DND-41 (cell line): ENCODE data around the gene TMEM63B.

Experiments used
- ATAC-seq: fragments of 200-7000 bp; cut with Tn5 transposase; 3 replicates; pipeline ENCODE4 v1.9.1; 2021; ENCODE audit warnings: low read depth; ENCODE audit not compliant: insufficient read depth
- DNase-seq: peaks from one replicate; pipeline ENCODE4 v3.0.0-alpha.2; 2020
- H2AFZ ChIP-seq: 2 replicates; pipeline ENCODE4 v1.6.0; 2012; ENCODE audit warnings: low read depth, low read length
- H3K27ac ChIP-seq: 2 replicates; pipeline ENCODE4 v1.5.1; 2012; ENCODE audit warnings: low read length, inconsistent platforms
- H3K27me3 ChIP-seq: fragments of 200-600 bp; sonication (generic); 2 replicates; pipeline ENCODE4 v1.6.0; 2012; ENCODE audit warnings: low read length, mild to moderate bottlenecking, inconsistent platforms; ENCODE audit not compliant: insufficient read depth, poor library complexity
- H3K36me3 ChIP-seq: 2 replicates; pipeline ENCODE4 v1.5.1; 2012; ENCODE audit warnings: low read length, inconsistent platforms; ENCODE audit not compliant: insufficient read depth
- H3K4me1 ChIP-seq: 2 replicates; pipeline ENCODE4 v1.5.1; 2012; ENCODE audit warnings: mild to moderate bottlenecking, low read length; ENCODE audit not compliant: insufficient read depth
- H3K4me2 ChIP-seq: 2 replicates; pipeline ENCODE4 v1.6.0; 2012; ENCODE audit warnings: mild to moderate bottlenecking, moderate library complexity, low read length, inconsistent platforms; ENCODE audit not compliant: insufficient read depth
- H3K4me3 ChIP-seq, 2 experiments: fragments of 200-600 bp in 1 of 2; shearing (Covaris generic) in 1 of 2; 2 replicates each; pipeline ENCODE4 v1.5.1; 2012 to 2016; ENCODE audit warnings: inconsistent platforms in 2 of 2, low read length in 2 of 2, mild to moderate bottlenecking in 2 of 2, low read depth in 1 of 2, moderate library complexity in 1 of 2
- H3K79me2 ChIP-seq: 2 replicates; pipeline ENCODE4 v1.6.0; 2012; ENCODE audit warnings: low read length, inconsistent platforms; ENCODE audit not compliant: insufficient read depth
- H3K9ac ChIP-seq: 2 replicates; pipeline ENCODE4 v1.6.0; 2012; ENCODE audit warnings: low read depth, mild to moderate bottlenecking, inconsistent platforms, low read length, moderate library complexity
- H3K9me3 ChIP-seq: 2 replicates; pipeline ENCODE4 v1.5.1; 2012; ENCODE audit warnings: low read length, moderate library complexity, mild to moderate bottlenecking, inconsistent platforms; ENCODE audit not compliant: insufficient read depth, severe bottlenecking
- H4K20me1 ChIP-seq: 2 replicates; pipeline ENCODE4 v1.6.0; 2012; ENCODE audit warnings: low read length; ENCODE audit not compliant: insufficient read depth
- CTCF ChIP-seq: IDR thresholded peaks from 2 replicates; pipeline ENCODE4 v1.5.1; 2012; ENCODE audit warnings: borderline replicate concordance, low read length, moderate library complexity, mild to moderate bottlenecking; ENCODE audit not compliant: poor library complexity, severe bottlenecking; ENCODE audit errors: extremely low read depth
- EZH2 ChIP-seq: IDR thresholded peaks from 3 replicates; pipeline ENCODE4 v1.6.1; 2012; ENCODE audit warnings: borderline replicate concordance, low read depth, mild to moderate bottlenecking, moderate library complexity, low read length, inconsistent platforms; ENCODE audit not compliant: severe bottlenecking

Gene TMEM63B

GRCh38 chr6:44177691-44178423, 50.5 kb downstream of the TMEM63B start:
- Histone ChIP-seq H3K4me2 (no peak overlapping the region), H2AFZ (no peak overlapping the region), H3K9ac (no peak overlapping the region), H3K4me3 (no peak overlapping the region), H3K4me1 (peaks cover 3% of the 10 kb centered on the region; the same call in 1 of the 2 replicates), H3K9me3 (no peaks in the 10 kb centered on the region), H4K20me1 (no peaks in the 10 kb centered on the region), H3K27ac (no peak overlapping the region), H3K27me3 (no peaks in the 10 kb centered on the region), H3K36me3 (no peaks in the 10 kb centered on the region), H3K79me2 (no peaks in the 10 kb centered on the region)
- ATAC-seq (no peak), DNase-seq (no peak)
- TF ChIP-seq CTCF (no peak), EZH2 (no peak)

GRCh38 chr6:44178424-44179071, 51.2 kb downstream of the TMEM63B start:
- H3K79me2 ChIP-seq = no peaks in the 10 kb centered on the region
- no peaks in the 10 kb centered on the region for H3K9me3 ChIP-seq
- no peaks in the 10 kb centered on the region for H3K36me3 ChIP-seq
- no peak for TF ChIP-seq EZH2
- no peak for TF ChIP-seq CTCF
- H3K9ac ChIP-seq = no peak overlapping the region
- H4K20me1 ChIP-seq = no peaks in the 10 kb centered on the region
- H3K27me3 ChIP-seq = no peaks in the 10 kb centered on the region
- 0 out of 2 replicates have a peak, but pooled peaks cover 3% of the 10 kb centered on the region for H3K4me1 ChIP-seq
- H3K27ac ChIP-seq = no peak overlapping the region
- no peak overlapping the region for H2AFZ ChIP-seq
- no peak overlapping the region for H3K4me2 ChIP-seq
- DNase-seq (no peak), ATAC-seq (no peak)
- no peak overlapping the region for H3K4me3 ChIP-seq

- DNase-seq (no peak), ATAC-seq (no peak)
- Histone ChIP-seq H3K9me3 (no peaks in the 10 kb centered on the region), H3K9ac (no peak overlapping the region), H3K4me1 (0 out of 2 replicates have a peak, but pooled peaks cover 3% of the 10 kb centered on the region), H3K27me3 (no peaks in the 10 kb centered on the region), H3K79me2 (no peaks in the 10 kb centered on the region), H3K27ac (no peak overlapping the region), H2AFZ (no peak overlapping the region), H4K20me1 (no peaks in the 10 kb centered on the region), H3K4me3 (no peak overlapping the region), H3K4me2 (no peak overlapping the region), H3K36me3 (no peaks in the 10 kb centered on the region)
- TF ChIP-seq EZH2 (no peak), CTCF (no peak)
Measured at GRCh38 chr6:44179072-44179536, 51.8 kb downstream of the TMEM63B start.
